Ovary (tissue), 3 donors: Measurements from ENCODE around the gene AIPL1.

Experiments
- EP300 ChIP-seq: sonication (generic); formaldehyde crosslinking; IDR thresholded peaks from one replicate; pipeline ENCODE4 v1.6.1; 2017; ENCODE audit warnings: antibody characterized with exemption
- POLR2A ChIP-seq: fragments of 450-650 bp; IDR thresholded peaks from one replicate; pipeline ENCODE4 v1.6.1; 2017; ENCODE audit warnings: antibody characterized with exemption, mild to moderate bottlenecking, moderate library complexity
- TF ChIP-seq, protein P1 (sequence below), 3 donors: fragments of 450-650 bp in 2 of 3; fragments of 200-600 bp in 1 of 3; IDR thresholded peaks; one replicate each; pipeline versions ENCODE4 v1.5.1 to v1.8.0; 2016 to 2022; ENCODE audit warnings: antibody characterized with exemption in 3 of 3, mild to moderate bottlenecking in 1 of 3
- donor health status: DM: no; HTN: no; CAD: no.

DNA sequence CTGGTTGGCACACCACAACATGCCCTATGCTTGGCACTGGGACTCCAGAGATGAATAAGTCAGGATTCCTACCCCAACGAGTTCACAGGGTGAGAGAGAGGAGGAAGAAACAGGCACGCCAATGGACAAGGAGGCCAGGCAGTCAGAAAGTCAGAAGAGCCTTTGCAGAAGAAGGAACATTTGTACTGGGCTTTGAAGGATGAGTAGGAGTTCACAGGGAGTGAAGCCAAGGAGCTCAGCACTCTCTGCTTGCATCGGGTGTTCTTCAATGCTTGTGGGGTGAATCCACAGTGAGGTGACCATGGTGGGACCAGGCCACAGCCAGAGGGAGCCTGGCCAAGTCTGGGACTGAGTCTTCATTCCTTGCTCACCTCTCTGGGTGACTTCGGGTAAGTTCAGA, 47.5 kb downstream of the AIPL1 start:
- TF ChIP-seq, protein P1, sequence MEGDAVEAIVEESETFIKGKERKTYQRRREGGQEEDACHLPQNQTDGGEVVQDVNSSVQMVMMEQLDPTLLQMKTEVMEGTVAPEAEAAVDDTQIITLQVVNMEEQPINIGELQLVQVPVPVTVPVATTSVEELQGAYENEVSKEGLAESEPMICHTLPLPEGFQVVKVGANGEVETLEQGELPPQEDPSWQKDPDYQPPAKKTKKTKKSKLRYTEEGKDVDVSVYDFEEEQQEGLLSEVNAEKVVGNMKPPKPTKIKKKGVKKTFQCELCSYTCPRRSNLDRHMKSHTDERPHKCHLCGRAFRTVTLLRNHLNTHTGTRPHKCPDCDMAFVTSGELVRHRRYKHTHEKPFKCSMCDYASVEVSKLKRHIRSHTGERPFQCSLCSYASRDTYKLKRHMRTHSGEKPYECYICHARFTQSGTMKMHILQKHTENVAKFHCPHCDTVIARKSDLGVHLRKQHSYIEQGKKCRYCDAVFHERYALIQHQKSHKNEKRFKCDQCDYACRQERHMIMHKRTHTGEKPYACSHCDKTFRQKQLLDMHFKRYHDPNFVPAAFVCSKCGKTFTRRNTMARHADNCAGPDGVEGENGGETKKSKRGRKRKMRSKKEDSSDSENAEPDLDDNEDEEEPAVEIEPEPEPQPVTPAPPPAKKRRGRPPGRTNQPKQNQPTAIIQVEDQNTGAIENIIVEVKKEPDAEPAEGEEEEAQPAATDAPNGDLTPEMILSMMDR (IDR thresholded peaks at IDR 0.05) = no peak
- TF ChIP-seq POLR2A = no peak
- TF ChIP-seq EP300 = no peak
